ENCODE measurements around the gene KRTAP10-1.
"Not testable (repeated sequence)": the region's sequence is repeated elsewhere in the genome, so short reads cannot be mapped to it uniquely, and the experiment has no call there.

KRTAP10-1 gene

DNA sequence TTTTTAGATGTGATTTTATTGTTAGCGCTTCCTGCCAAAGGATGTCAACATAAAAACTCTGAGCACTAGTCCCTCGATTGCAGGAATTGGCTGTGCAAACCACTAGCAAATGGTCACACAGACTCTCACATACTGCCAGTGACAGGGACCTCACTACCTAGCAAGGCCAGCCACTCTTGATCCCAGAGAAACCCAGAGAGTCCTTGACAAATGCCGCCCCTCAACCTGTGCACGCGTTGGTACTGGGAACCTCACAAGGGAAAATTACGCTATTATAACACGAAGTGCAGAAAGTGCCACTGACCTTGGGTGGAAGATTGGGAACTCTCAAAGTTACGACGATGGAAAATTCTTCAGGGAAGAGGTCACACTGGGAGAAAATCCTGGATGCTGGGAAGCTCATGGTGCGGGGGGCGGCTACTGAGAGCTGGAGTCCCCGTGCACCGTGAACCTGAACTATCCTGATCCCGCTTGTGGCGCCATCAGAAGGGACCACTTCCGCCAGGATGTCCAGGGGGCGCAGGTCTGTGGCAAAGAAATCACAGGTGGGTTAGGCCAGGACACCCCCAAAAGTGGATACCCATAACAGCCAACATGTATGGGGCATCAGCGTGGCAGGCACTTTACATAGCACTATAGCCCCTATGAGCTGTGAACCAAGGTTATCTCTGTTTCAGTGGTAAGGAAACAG is 27.6 kb upstream of the KRTAP10-1 start:
- TF ChIP-seq JUND (IDR thresholded peaks at IDR 0.05; ENCODE audit: low read depth): no peak
- no peak for DNase-seq (ENCODE audit: low read depth in 1 of 2, low spot score in 1 of 2)
- in situ Hi-C loops (cut with HindIII; ENCODE audit: low pct_unique_long_range_greater_than_20kb, low sequenced_read_pairs): no loop called here

DNA sequence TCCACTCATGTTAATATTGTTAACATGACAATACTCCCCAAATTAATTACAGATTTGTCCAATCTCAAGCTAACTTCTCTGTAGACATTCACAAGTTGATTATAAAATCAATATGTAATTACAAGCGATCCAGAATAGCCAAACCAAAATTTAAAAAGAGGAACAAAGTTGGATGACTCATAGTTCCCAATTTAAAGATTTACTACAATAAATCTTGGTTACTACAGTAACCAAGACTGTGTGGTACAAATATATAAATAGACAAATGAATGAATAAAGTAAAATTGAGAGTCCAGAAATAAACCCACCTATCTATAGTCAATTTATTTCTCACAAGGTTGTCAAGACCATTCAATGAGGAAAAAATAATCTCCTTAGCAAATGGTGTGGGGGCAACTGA is 26.4 kb upstream of the KRTAP10-1 start:
- TF ChIP-seq JUND (IDR thresholded peaks at IDR 0.05; ENCODE audit: low read depth): no peak
- in situ Hi-C loops (cut with HindIII; ENCODE audit: low pct_unique_long_range_greater_than_20kb, low sequenced_read_pairs): no loop called here
- no peak for DNase-seq (ENCODE audit: low read depth in 1 of 2, low spot score in 1 of 2)

DNA sequence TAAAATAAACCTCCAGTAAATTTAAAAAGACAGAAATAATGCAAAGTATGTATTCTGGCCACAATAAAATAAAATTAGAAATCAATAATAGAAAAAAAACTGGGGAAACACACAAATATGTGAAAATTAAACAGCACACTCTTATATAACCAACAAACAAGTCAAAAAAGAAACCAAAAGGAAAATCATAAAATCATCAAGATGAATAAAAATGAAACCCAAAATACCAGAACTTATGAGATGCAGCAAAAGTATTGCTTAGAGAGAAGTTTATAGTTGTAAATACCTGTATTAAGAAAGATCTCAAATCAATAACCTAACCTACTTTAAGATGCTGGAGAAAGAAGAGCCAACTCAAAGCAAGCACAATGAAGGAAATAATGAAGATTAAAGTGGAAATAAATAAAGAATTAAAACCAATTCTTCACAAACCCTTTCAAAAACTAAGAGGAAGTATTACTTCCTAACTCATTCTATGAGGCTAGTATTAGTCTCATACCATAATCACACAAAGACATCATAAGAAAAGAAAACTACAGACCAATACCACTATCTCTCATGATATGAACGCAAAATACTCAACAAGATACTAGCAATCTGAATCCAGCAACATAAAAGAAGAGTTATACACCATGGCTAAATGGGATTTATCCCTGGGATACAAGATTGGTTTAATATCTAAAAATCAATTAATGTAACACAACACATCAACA is 25.0 kb upstream of the KRTAP10-1 start:
- no peak for DNase-seq (ENCODE audit: low read depth in 1 of 2, low spot score in 1 of 2)
- no peak for TF ChIP-seq JUND (IDR thresholded peaks at IDR 0.05; ENCODE audit: low read depth)
- in situ Hi-C loops (cut with HindIII; ENCODE audit: low pct_unique_long_range_greater_than_20kb, low sequenced_read_pairs): no loop called here

DNA sequence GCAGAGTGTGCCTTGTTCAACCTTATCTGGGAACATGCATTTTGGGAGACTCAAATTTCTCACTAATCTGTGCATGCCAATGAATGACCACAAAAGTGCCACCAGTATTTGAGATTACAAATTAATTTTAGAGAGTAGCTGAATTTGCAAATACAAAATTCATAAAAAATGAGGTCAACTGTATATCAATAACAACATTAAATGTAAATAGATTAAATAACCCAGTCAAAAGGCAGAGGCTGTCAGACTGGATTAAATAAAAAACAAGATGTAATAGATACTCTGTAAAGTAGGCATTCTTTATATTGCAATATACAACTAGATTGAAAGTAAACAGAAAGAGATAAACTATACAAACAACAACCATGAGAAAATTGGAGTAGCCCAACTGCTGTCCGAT is 24.1 kb upstream of the KRTAP10-1 start:
- DNase-seq (ENCODE audit: low read depth in 1 of 2, low spot score in 1 of 2): no peak
- no peak for TF ChIP-seq JUND (IDR thresholded peaks at IDR 0.05; ENCODE audit: low read depth)
- in situ Hi-C loops (cut with HindIII; ENCODE audit: low pct_unique_long_range_greater_than_20kb, low sequenced_read_pairs): no loop called here

DNA sequence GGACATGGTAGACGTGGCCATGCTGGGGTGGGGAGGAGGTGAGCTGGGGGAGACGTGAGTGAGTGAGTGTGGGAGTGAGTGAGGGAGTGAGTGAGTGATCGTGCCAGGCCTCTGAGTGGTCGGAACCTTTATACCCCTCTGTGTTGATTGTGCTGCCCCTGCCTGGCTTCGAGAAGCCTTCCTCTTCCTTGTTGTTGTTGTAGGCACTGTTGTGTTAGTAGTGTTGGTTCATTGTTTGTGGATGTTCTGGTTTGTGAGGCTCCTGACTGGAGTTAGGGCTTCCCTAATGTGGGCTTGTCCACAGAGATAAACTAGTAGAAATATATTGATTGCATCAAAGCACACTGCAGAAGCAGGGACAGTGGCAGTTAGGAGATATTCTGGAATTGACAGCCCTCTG is 18.7 kb upstream of the KRTAP10-1 start, which contains the start of gene KRTAP10-3:
Gene KRTAP10-3, minus strand, starts transcription at position 101 of the 400 bp plus-strand sequence. Its CDS starts 80 bp downstream, at position 21.
- no peak for DNase-seq (ENCODE audit: low read depth in 1 of 2, low spot score in 1 of 2)
- in situ Hi-C loops (cut with HindIII; ENCODE audit: low pct_unique_long_range_greater_than_20kb, low sequenced_read_pairs): no loop called here
- no peak for TF ChIP-seq JUND (IDR thresholded peaks at IDR 0.05; ENCODE audit: low read depth)

DNA sequence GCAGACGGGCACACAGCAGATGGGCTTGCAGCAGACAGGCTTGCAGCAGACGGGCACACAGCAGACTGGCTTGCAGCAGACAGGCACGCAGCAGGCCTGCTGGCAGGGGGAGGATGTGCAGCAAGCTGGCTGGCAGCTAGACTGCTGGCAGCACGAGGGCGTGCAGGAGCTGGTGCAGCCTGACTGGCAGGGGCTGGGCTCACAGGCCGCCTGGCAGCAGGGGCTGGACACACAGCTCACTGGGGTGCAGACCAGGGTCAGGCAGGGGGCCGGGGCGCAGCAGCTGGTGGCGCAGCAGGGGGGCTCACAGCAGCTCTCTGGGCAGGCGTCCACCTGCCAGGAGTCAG is 18.3 kb upstream of the KRTAP10-1 start:
- in situ Hi-C loops (cut with HindIII; ENCODE audit: low pct_unique_long_range_greater_than_20kb, low sequenced_read_pairs); DNase-seq (ENCODE audit: low read depth in 1 of 2, low spot score in 1 of 2): not testable (repeated sequence)

DNA sequence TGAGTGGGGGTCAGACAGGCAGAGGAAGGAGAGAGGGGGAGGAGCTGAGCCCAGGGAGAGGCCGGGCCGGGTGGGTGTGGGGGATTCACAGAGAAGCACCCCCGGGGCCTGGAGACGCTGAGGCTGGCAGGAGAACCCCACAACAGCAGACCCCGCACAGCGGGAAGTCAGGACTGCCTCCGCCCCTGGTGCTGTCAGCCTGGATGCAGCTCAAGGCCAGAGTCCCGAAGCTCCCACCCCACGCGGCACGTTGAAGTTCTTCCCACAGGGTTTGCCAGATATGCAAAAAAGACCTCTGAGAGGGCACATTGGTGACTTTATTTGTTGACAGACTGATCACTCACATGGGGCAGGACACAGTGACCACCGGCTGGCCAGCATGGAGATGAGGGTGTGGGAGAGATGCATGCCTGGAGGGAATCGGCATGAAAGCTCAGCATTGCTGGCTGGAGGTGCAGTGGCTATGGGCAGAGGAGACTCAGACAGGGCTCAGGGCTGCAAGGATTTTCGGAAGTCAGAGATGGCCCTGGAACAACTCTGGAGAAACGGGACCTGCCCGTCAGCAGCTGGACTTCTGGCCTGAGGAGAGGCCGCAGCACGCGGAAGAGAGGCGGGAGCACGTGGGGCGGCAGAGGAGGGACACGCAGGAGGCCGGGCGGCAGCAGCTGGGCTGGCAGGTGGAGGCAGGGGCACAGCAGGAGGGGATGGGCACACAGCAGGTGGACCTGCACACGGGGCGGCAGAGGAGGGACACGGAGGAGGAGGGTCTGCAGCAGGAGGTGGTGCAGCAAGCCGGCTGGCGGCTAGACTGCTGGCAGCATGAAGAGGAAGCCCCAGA is 17.7 kb upstream of the KRTAP10-1 start:
- TF ChIP-seq JUND (IDR thresholded peaks at IDR 0.05; ENCODE audit: low read depth): no peak
- no peak for DNase-seq (ENCODE audit: low read depth in 1 of 2, low spot score in 1 of 2)
- in situ Hi-C loops (cut with HindIII; ENCODE audit: low pct_unique_long_range_greater_than_20kb, low sequenced_read_pairs): no loop called here

DNA sequence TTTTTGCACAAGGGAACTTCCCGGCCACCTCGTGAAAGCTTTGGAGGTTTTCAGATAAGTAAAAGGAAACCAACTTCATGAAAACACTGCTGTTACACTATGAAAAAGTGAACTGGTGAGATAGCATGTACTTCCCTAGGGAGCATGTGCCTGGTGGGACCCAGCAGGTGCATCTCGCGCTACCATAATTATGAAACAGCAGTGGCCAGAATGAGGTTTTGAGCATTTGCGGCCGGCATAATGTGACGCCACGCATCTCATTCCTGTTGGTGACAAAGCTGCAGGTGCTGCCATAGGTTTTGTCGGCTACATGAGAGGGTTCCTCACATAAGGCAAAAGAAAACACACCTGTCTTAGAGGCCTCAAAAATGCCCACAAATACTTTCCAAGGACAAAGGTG is 16.9 kb upstream of the KRTAP10-1 start:
- TF ChIP-seq JUND (IDR thresholded peaks at IDR 0.05; ENCODE audit: low read depth): no peak
- in situ Hi-C loops (cut with HindIII; ENCODE audit: low pct_unique_long_range_greater_than_20kb, low sequenced_read_pairs): no loop called here
- DNase-seq (ENCODE audit: low read depth in 1 of 2, low spot score in 1 of 2): no peak

DNA sequence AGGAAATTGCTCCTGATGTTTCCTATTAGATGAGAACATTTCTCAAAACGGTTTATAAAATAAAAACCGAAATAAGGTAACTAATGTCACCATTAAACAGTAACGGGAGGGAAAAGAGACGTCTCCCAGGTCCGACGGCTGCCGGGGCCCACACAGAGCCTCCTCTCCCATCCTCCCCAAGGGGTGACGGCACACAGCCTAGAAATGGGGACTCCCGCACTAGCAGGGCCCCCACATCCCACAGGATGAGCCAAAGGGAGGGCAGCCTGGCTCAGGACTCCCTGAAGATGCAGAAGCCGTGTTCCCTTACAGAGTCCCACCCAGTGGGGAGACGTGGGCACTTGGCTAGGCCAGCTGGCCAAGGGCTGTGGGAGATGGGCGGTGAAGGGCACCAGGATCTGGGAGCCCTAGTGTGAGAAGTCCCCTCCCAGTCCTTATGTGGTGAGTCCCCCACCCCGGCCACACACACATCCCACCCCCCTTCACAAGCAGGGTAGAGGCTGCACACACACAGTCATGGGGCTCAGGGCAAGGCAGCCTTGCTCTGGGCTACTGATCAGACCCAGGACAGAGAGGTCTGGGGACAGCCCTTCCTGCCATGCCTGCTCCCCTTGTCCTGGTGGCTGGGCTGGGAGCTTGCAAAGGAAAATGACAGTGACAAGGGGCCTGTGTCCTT is 15.3 kb upstream of the KRTAP10-1 start:
- TF ChIP-seq JUND (IDR thresholded peaks at IDR 0.05; ENCODE audit: low read depth): no peak
- DNase-seq (ENCODE audit: low read depth in 1 of 2, low spot score in 1 of 2): no peak
- in situ Hi-C loops (cut with HindIII; ENCODE audit: low pct_unique_long_range_greater_than_20kb, low sequenced_read_pairs): no loop called here

DNA sequence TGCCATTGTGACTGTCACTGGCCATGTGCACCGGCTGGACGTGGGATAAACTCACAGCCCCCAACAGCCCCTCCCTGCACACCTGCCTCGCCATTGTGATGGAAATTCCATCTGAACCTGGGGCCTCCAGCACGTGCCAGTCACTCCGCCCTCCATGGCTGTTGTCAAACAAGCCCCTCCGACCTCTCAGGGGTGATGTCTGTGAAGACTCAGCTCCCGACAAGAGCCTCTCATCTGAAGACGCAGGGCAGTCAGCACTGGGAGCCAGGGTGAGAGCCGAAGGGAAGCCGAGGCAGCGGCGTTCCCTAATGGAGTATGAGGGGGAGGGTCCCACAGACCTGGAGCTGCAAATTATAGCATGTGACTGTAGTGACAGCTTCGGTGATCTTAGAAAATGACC is 12.7 kb upstream of the KRTAP10-1 start:
- TF ChIP-seq JUND (IDR thresholded peaks at IDR 0.05; ENCODE audit: low read depth): no peak
- DNase-seq (ENCODE audit: low read depth in 1 of 2, low spot score in 1 of 2): no peak
- in situ Hi-C loops (cut with HindIII; ENCODE audit: low pct_unique_long_range_greater_than_20kb, low sequenced_read_pairs): no loop called here

DNA sequence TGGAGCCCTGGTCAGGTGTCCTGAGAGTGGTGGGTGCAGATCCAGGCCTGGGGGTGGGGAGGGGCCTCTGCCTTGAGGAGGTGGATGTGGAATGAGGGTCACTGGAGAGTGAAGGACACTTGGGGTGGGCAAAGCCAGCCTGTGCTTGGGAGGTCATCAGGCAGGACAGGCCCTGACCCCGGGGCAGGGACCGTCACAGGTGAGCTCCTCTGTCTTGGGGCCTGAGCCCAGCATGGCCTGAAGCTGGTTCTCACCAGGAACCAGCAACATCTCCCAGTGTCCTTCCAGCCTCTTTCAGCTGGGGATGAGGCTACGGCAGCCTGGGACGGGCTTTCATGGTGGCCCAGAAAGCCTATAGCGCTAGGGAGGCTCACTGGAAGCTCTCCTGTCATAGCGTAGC is 12.1 kb upstream of the KRTAP10-1 start:
- in situ Hi-C loops (cut with HindIII; ENCODE audit: low pct_unique_long_range_greater_than_20kb, low sequenced_read_pairs): no loop called here
- DNase-seq (ENCODE audit: low read depth in 1 of 2, low spot score in 1 of 2): no peak
- TF ChIP-seq JUND (IDR thresholded peaks at IDR 0.05; ENCODE audit: low read depth): no peak

DNA sequence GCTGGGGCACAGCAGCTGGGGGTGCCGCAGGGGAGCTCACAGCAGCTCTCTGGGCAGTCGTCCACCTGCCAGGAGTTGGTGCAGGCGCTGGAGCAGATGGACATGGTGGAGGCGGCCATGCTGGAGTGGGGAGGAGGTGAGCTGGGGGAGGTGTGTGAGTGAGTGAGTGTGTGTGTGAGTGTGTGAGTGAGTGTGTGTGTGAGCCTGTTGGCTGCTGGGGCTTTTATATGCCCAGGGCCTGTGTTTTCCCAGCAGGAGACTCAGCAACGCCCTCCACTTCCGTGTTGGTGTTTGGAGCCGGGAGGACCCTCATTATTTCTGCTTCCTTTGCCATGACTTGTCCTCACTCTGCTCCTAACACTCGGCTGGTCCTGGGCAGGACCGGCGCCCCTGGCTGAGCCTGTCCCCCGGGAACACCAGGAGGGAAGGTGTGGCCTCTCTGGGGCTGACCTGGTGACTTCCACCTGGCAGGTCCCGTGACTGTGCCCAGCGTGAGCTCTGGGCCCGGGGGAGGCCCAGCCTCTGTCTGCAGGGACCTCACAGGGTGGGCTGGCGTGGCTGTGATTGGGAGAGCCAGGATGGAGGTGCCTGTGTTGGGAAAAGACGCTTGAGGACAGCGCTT is 11.5 kb upstream of the KRTAP10-1 start, which contains the start of gene KRTAP10-2:
Gene KRTAP10-2, minus strand, starts transcription at position 166 of the 622 bp plus-strand sequence. Its CDS starts 47 bp downstream, at position 119.
- TF ChIP-seq JUND (IDR thresholded peaks at IDR 0.05; ENCODE audit: low read depth): no peak
- DNase-seq (ENCODE audit: low read depth in 1 of 2, low spot score in 1 of 2): no peak
- in situ Hi-C loops (cut with HindIII; ENCODE audit: low pct_unique_long_range_greater_than_20kb, low sequenced_read_pairs): no loop called here
